ENCODE data around the gene LRRC73.

Gene LRRC73

GRCh38 chr6:43494321-43494720 lies 15.8 kb downstream of the LRRC73 start:
- intact Hi-C loops (cut with DNase I; ENCODE audit: low total_unique reads), result no loop called here
- DNase-seq, result no peak
- Histone ChIP-seq H3K36me3 (peaks cover 13 to 28% (median 21%) of the 10 kb centered on the region in 3 donors), H3K4me1 (peaks cover 0 to 59% (median 41%) of the 10 kb centered on the region in 4 donors), H3K27ac (no peak overlapping the region), H3K4me3 (no peak overlapping the region), H3K9me3 (no peaks in the 10 kb centered on the region), H3K27me3 (no peaks in the 10 kb centered on the region)
- TF ChIP-seq CTCF (IDR thresholded peaks at IDR 0.05), result no peak

GRCh38 chr6:43493833-43494232 lies 16.3 kb downstream of the LRRC73 start:
- no peak overlapping the region for H3K27ac ChIP-seq

GRCh38 chr6:43493230-43493629 lies 16.9 kb downstream of the LRRC73 start:
- Histone ChIP-seq H3K27me3 (no peaks in the 10 kb centered on the region), H3K27ac (no peak overlapping the region), H3K36me3 (peaks cover 5 to 20% (median 10%) of the 10 kb centered on the region in 3 donors), H3K4me1 (peaks cover 0 to 52% (median 43%) of the 10 kb centered on the region in 4 donors), H3K9me3 (no peaks in the 10 kb centered on the region), H3K4me3 (no peak overlapping the region)
- TF ChIP-seq CTCF (IDR thresholded peaks at IDR 0.05), result no peak
- no peak for DNase-seq
- intact Hi-C loops (cut with DNase I; ENCODE audit: low total_unique reads), result no loop called here

More at GRCh38 chr6:43493833-43494232, 16.3 kb downstream of the LRRC73 start:
- DNase-seq, result no peak
- Histone ChIP-seq H3K9me3 (no peaks in the 10 kb centered on the region), H3K4me3 (no peak overlapping the region), H3K36me3 (peaks cover 8 to 25% (median 16%) of the 10 kb centered on the region in 3 donors), H3K4me1 (peaks cover 0 to 54% (median 43%) of the 10 kb centered on the region in 4 donors), H3K27me3 (no peaks in the 10 kb centered on the region)
- TF ChIP-seq CTCF (IDR thresholded peaks at IDR 0.05), result no peak
- intact Hi-C loops (cut with DNase I; ENCODE audit: low total_unique reads), result no loop called here

GRCh38 chr6:43492673-43493072 lies 17.5 kb downstream of the LRRC73 start:
- intact Hi-C loops (cut with DNase I; ENCODE audit: low total_unique reads), result no loop called here
- Histone ChIP-seq H3K27ac (peak overlapping the region; percentile 34 to 37), H3K9me3 (no peaks in the 10 kb centered on the region), H3K36me3 (peaks cover 4 to 17% (median 5%) of the 10 kb centered on the region in 3 donors), H3K27me3 (no peaks in the 10 kb centered on the region), H3K4me1 (peaks cover 0 to 51% (median 41%) of the 10 kb centered on the region in 4 donors), H3K4me3 (no peak overlapping the region)
- DNase-seq, result no peak
- no peak for TF ChIP-seq CTCF (IDR thresholded peaks at IDR 0.05)

GRCh38 chr6:43491750-43492661 lies 18.1 kb downstream of the LRRC73 start:
- H3K27me3 ChIP-seq, result no peaks in the 10 kb centered on the region
- TF ChIP-seq CTCF (IDR thresholded peaks at IDR 0.05), result no peak

More at GRCh38 chr6:43491750-43492661, 18.1 kb downstream of the LRRC73 start:
- Histone ChIP-seq H3K4me1 (peaks cover 0 to 47% (median 36%) of the 10 kb centered on the region in 4 donors), H3K4me3 (no peak overlapping the region), H3K9me3 (no peaks in the 10 kb centered on the region), H3K27ac (peak overlapping the region; percentile 34 to 37), H3K36me3 (peaks cover 3 to 14% (median 5%) of the 10 kb centered on the region in 3 donors)
- DNase-seq, result peak; percentile 83 to 88
- intact Hi-C loops (cut with DNase I; ENCODE audit: low total_unique reads), result no loop called here
